Breast epithelium (tissue), 4 donors: ENCODE results near the gene RAMAC. TPM values are rescaled to one million over a fixed set of nuclear protein-coding genes. Genes with fewer than 3 reads are reported as not detected.

ENCODE experiments used
- DNase-seq, 2 donors: peaks; one replicate each; pipeline ENCODE4 v3.0.0-alpha.2; 2019; ENCODE audit warnings: low spot score in 2 of 2
- H3K27ac ChIP-seq, 2 donors: fragments of 200-600 bp; sonication (generic) in 1 of 2; one replicate each; pipeline ENCODE4 v1.5.1; 2016 to 2019; ENCODE audit warnings: mild to moderate bottlenecking in 1 of 2
- H3K27me3 ChIP-seq, 2 donors: fragments of 200-600 bp; sonication (generic) in 1 of 2; one replicate each; pipeline versions ENCODE4 v1.5.1 to v1.6.0; 2017 to 2019; ENCODE audit warnings: control low read depth in 1 of 2, mild to moderate bottlenecking in 1 of 2
- H3K36me3 ChIP-seq: fragments of 200-600 bp; one replicate; pipeline ENCODE4 v1.5.1; 2019
- H3K4me1 ChIP-seq, 2 donors: fragments of 200-600 bp; sonication (generic); one replicate each; pipeline ENCODE4 v1.5.1; 2016 to 2019; ENCODE audit warnings: control low read depth in 1 of 2
- H3K4me3 ChIP-seq, 3 donors: fragments of 200-600 bp; sonication (generic); 1 replicate in 2 of 3; 2 replicates in 1 of 3; pipeline ENCODE4 v1.5.1; 2016 to 2019; ENCODE audit warnings: mild to moderate bottlenecking in 3 of 3, moderate library complexity in 2 of 3
- H3K9me3 ChIP-seq, 2 donors: fragments of 200-600 bp; sonication (generic) in 1 of 2; one replicate each; pipeline ENCODE4 v1.5.1; 2016 to 2019; ENCODE audit warnings: control low read depth in 1 of 2
- POLR2A ChIP-seq: fragments of 450-650 bp; IDR thresholded peaks from one replicate; pipeline ENCODE4 v1.6.1; 2016; ENCODE audit warnings: antibody characterized with exemption, mild to moderate bottlenecking, moderate library complexity
- POLR2AphosphoS5 ChIP-seq, 3 donors: sonication (generic); formaldehyde crosslinking; IDR thresholded peaks; one replicate each; pipeline ENCODE4 v1.6.1; 2017; ENCODE audit warnings: antibody characterized with exemption in 3 of 3
- intact Hi-C: fragments of 100-400 bp; cut with DNase I; formaldehyde crosslinking; loops from one replicate; pipeline ENCODE4 v1.15.1; 2023; ENCODE audit warnings: low total_unique reads
- total RNA-seq, 3 donors: library from RNA; depleted of rRNA; stranded (reverse); fragments of >200 nt; gene quantifications; one replicate each; pipeline ENCODE4 v1.1.0, GENCODE V29; 2016
- TF ChIP-seq, protein P1 (sequence below), 3 donors: fragments of 450-650 bp; IDR thresholded peaks; one replicate each; pipeline ENCODE4 v1.5.1; 2016 to 2017; ENCODE audit warnings: antibody characterized with exemption in 3 of 3, mild to moderate bottlenecking in 3 of 3, moderate library complexity in 3 of 3

Gene RAMAC
- total RNA-seq, 3 donors from 2014 or later = 14.9 to 32.3 (median 22.6) TPM

DNA sequence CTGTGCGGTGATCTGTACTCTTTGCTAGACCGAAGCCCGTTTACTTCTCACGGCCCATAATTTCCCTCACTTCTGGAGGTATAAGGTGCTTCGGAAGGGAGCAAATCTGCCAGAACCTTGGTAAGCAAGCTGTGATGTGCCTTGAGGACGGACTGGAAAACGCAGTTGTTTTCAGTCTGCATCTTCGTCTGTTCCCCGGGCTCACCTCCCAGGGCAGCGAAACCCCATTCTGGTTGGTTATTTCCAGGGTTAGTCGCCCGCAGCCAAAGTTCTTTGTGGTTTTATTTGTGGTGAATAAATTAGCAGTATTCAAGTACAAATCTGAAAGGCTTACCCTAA lies 401 bp downstream of the RAMAC start:
- intact Hi-C loops = no loop called here
- H3K36me3 ChIP-seq = no peaks in the 10 kb centered on the region
- TF ChIP-seq POLR2AphosphoS5 (IDR thresholded peaks at IDR 0.05) = no peak
- no peak for TF ChIP-seq POLR2A
- TF ChIP-seq, protein P1, sequence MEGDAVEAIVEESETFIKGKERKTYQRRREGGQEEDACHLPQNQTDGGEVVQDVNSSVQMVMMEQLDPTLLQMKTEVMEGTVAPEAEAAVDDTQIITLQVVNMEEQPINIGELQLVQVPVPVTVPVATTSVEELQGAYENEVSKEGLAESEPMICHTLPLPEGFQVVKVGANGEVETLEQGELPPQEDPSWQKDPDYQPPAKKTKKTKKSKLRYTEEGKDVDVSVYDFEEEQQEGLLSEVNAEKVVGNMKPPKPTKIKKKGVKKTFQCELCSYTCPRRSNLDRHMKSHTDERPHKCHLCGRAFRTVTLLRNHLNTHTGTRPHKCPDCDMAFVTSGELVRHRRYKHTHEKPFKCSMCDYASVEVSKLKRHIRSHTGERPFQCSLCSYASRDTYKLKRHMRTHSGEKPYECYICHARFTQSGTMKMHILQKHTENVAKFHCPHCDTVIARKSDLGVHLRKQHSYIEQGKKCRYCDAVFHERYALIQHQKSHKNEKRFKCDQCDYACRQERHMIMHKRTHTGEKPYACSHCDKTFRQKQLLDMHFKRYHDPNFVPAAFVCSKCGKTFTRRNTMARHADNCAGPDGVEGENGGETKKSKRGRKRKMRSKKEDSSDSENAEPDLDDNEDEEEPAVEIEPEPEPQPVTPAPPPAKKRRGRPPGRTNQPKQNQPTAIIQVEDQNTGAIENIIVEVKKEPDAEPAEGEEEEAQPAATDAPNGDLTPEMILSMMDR (IDR thresholded peaks at IDR 0.05) = no peak
- peak overlapping the region; percentile 77 to 85 for H3K27ac ChIP-seq
- no peaks in the 10 kb centered on the region for H3K4me1 ChIP-seq
- DNase-seq = no peak
- H3K9me3 ChIP-seq = no peaks in the 10 kb centered on the region
- no peaks in the 10 kb centered on the region for H3K27me3 ChIP-seq
- peak overlapping the region; percentile 64 to 95 (median 80) for H3K4me3 ChIP-seq

DNA sequence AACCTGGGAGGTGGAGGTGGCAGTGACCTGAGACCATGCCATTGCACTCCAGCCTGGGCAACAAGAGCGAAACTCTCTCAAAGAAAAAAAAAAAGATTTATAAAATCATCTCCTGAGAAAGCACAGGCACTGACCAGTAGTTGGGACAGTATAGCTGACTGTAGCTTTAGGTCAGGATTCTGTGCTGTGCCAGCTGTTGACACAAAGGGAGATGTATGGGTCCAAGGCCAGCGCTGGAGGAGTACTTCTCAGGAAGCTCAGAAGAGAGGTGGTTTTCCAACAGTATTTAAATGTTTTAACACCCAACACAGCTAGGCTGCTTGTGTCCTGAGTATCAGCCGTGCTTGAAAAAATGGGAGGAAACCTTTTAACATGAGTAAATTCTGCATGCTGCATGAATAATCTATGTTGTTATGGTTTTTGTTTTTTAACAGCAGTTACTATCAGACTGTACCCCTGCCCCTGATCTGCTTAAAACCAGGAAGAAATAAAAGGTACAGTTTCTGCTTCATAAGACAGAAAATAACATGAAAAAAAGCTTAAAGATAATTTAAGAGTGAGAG lies 6.5 kb downstream of the RAMAC start:
- no peak for TF ChIP-seq POLR2AphosphoS5 (IDR thresholded peaks at IDR 0.05)
- no peak for TF ChIP-seq POLR2A
- TF ChIP-seq, protein P1 (IDR thresholded peaks at IDR 0.05) = no peak
- Histone ChIP-seq H3K27me3 (no peaks in the 10 kb centered on the region), H3K4me3 (no peak overlapping the region), H3K36me3 (no peaks in the 10 kb centered on the region), H3K9me3 (no peaks in the 10 kb centered on the region), H3K27ac (no peak overlapping the region), H3K4me1 (no peaks in the 10 kb centered on the region)
- intact Hi-C loops = no loop called here
- DNase-seq = no peak

DNA sequence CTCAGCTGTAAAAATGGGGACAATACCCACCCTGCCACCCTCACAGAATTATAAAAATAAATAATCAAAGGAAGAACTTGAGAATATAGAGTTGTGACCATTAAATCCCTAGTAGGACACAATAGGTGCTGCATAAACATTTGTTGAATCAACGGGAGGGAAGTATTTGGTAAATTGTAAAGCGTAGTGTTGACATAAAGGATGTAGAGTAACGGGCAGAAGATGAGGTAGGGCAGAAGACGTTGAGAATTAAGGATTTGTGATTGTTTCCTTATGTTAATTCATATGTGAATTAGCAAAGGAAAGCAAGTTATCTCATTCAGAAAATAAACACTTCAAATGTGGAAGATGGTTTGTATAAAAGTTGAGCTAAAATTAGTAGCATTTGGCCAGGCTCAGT lies 7.1 kb downstream of the RAMAC start:
- H3K4me1 ChIP-seq = no peaks in the 10 kb centered on the region
- no peaks in the 10 kb centered on the region for H3K9me3 ChIP-seq
- H3K36me3 ChIP-seq = no peaks in the 10 kb centered on the region
- H3K27me3 ChIP-seq = no peaks in the 10 kb centered on the region
- no peak overlapping the region for H3K4me3 ChIP-seq
- H3K27ac ChIP-seq = no peak overlapping the region
- DNase-seq = no peak
- TF ChIP-seq POLR2A = no peak
- TF ChIP-seq, protein P1 (IDR thresholded peaks at IDR 0.05) = no peak
- no peak for TF ChIP-seq POLR2AphosphoS5 (IDR thresholded peaks at IDR 0.05)
- intact Hi-C loops = no loop called here

DNA sequence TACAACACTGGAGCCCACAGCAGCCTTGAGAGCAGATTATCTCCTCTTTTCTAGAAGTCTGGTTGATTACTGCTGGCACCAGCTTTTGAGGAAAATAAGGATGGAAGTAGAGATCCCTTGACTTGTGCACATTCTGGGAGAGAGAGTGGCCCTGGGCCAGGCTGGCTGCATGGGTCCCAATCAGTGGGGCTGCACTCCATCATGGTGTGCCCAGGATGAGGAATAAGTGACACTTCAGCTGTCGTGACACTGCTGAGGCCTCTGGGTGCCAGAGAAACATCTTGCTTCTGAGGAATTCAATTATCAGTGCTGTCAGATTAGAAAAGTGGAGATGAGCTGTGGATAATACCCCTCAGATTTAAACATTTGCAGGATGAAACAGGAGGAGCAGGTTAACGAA lies 9.1 kb downstream of the RAMAC start:
- intact Hi-C loops = no loop called here

DNA sequence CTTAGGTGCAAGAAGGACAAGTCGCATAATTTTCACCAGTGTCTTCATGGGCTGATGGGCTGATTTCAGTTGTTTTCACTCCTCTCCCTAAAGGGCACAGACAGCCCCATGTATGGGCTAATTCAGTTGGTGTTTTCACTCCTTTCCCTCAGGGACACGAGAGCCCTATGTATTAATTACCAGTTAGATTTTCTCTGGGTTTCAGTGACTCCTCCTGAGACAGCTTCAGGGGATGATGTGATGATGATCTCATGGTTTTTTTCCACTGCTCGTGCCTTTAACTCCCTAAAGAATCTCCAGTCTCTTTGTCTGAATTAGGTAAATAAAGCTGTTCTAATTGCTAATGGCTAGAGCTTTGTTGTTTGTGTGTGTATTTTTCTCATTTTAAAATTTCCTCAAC lies 9.9 kb downstream of the RAMAC start:
- intact Hi-C loops = no loop called here

More for the DNA sequence above, 9.1 kb downstream of the RAMAC start:
- Histone ChIP-seq H3K4me3 (no peak overlapping the region), H3K27me3 (no peaks in the 10 kb centered on the region), H3K9me3 (no peaks in the 10 kb centered on the region), H3K27ac (no peak overlapping the region), H3K4me1 (no peaks in the 10 kb centered on the region), H3K36me3 (no peaks in the 10 kb centered on the region)
- no peak for DNase-seq
- TF ChIP-seq, protein P1 (IDR thresholded peaks at IDR 0.05) = no peak
- TF ChIP-seq POLR2AphosphoS5 (IDR thresholded peaks at IDR 0.05) (no peak), POLR2A (no peak)

More for the DNA sequence above, 9.9 kb downstream of the RAMAC start:
- Histone ChIP-seq H3K4me1 (no peaks in the 10 kb centered on the region), H3K27ac (no peak overlapping the region), H3K4me3 (no peak overlapping the region), H3K9me3 (no peaks in the 10 kb centered on the region), H3K27me3 (no peaks in the 10 kb centered on the region), H3K36me3 (no peaks in the 10 kb centered on the region)
- TF ChIP-seq, protein P1 (IDR thresholded peaks at IDR 0.05) = no peak
- TF ChIP-seq POLR2AphosphoS5 (IDR thresholded peaks at IDR 0.05) (no peak), POLR2A (no peak)
- DNase-seq = no peak
